K562 (cell line): Measurements from ENCODE around the gene RNF126. TPM values are rescaled to one million over a fixed set of nuclear protein-coding genes. Genes with fewer than 3 reads are reported as not detected.

Experiments
- ATAC-seq: fragments of 200-7000 bp; cut with Tn5 transposase; 3 replicates; pipeline ENCODE4 v1.9.1; 2020; ENCODE audit warnings: moderate library complexity
- BruUV-seq: library from RNA; stranded (reverse); fragments of 400-500 nt; replicated peaks from 2 replicates; lab custom pipeline; 2021; lab: Mats Ljungman, UMichigan
- CTCF ChIA-PET: fragments of 300-600 bp; formaldehyde crosslinking; extraction: SDS; loops from one replicate; lab custom pipeline; 2021; ENCODE audit warnings: low intra/inter-chr PET ratio; lab: Yijun Ruan, JAX
- POLR2A ChIA-PET: fragments of 300-600, 350-650 bp; sonication (Branson Sonifier 250); formaldehyde crosslinking; extraction: SDS; loops from one replicate; lab custom pipeline; 2021; ENCODE audit warnings: antibody characterized with exemption, inconsistent platforms; lab: Yijun Ruan, JAX
- DNase-seq, 4 experiments: peaks; one replicate each; pipeline versions ENCODE4 v3.0.0 to v3.0.0-alpha.2; 2011 to 2018; ENCODE audit warnings: low spot score in 3 of 4, mixed read lengths in 3 of 4; ENCODE audit errors: extremely low read depth in 1 of 4
- FAIRE-seq: peaks from 2 replicates; lab custom pipeline; 2011; peaks lifted over from hg19 to GRCh38; lab: Jason Lieb, UNC
- H2AFZ ChIP-seq: 2 replicates; pipeline ENCODE4 v1.6.0; 2011; ENCODE audit warnings: low read depth, low read length, control low read depth, inconsistent platforms
- H3K27ac ChIP-seq: fragments of 200-600 bp; 3 replicates; pipeline ENCODE4 v1.8.0; 2011; ENCODE audit warnings: low read depth, mild to moderate bottlenecking, control low read depth, inconsistent platforms, low read length, moderate library complexity, mixed read lengths; ENCODE audit errors: extremely low read depth
- H3K27me3 ChIP-seq, 2 experiments: fragments of 300-600 bp in 1 of 2; 2 replicates in 1 of 2; 3 replicates in 1 of 2; pipeline versions ENCODE4 v1.6.0 to v1.8.0; 2011; ENCODE audit warnings: inconsistent platforms in 2 of 2, low read length in 2 of 2, mild to moderate bottlenecking in 1 of 2, mixed read lengths in 1 of 2, moderate library complexity in 1 of 2; ENCODE audit not compliant: control insufficient read depth in 2 of 2, insufficient read depth in 2 of 2
- H3K36me3 ChIP-seq: fragments of 300-600 bp; 3 replicates; pipeline ENCODE4 v1.8.0; 2011; ENCODE audit warnings: mild to moderate bottlenecking, low read length, inconsistent platforms; ENCODE audit not compliant: control insufficient read depth, insufficient read depth
- H3K4me1 ChIP-seq, 2 experiments: fragments of 200-600 bp in 1 of 2; replicated peaks in 1 of 2; 2 replicates in 1 of 2; 3 replicates in 1 of 2; pipeline versions ENCODE4 v1.5.1 to v1.8.0; 2011; ENCODE audit warnings: inconsistent platforms in 2 of 2, low read length in 2 of 2, mild to moderate bottlenecking in 1 of 2, mixed read lengths in 1 of 2, moderate library complexity in 1 of 2; ENCODE audit not compliant: control insufficient read depth in 2 of 2, insufficient read depth in 2 of 2
- H3K4me2 ChIP-seq: 2 replicates; pipeline ENCODE4 v1.6.1; 2011; ENCODE audit warnings: low read length, control low read depth, inconsistent platforms, mixed read lengths; ENCODE audit not compliant: insufficient read depth
- H3K4me3 ChIP-seq: fragments of 200-600 bp; sonication (generic), shearing (Covaris generic); 2 replicates; pipeline ENCODE4 v1.5.1; 2016; ENCODE audit warnings: control low read depth, inconsistent platforms
- H3K79me2 ChIP-seq: fragments of 200-600 bp; 3 replicates; pipeline ENCODE4 v1.8.0; 2011; ENCODE audit warnings: low read length, inconsistent platforms; ENCODE audit not compliant: control insufficient read depth, insufficient read depth
- H3K9ac ChIP-seq, 2 experiments: 2 replicates each; pipeline versions ENCODE4 v1.6.0 to v1.6.1; 2011; ENCODE audit warnings: low read depth in 2 of 2, low read length in 2 of 2, control low read depth in 1 of 2, inconsistent platforms in 1 of 2, mild to moderate bottlenecking in 1 of 2, mixed read lengths in 1 of 2; ENCODE audit not compliant: insufficient read depth in 1 of 2
- H3K9me1 ChIP-seq: one replicate; pipeline ENCODE4 v1.6.0; 2011; ENCODE audit warnings: inconsistent platforms, mild to moderate bottlenecking, low read length, moderate library complexity; ENCODE audit not compliant: control insufficient read depth, insufficient read depth
- H3K9me3 ChIP-seq: replicated peaks from 2 replicates; pipeline ENCODE4 v1.5.1; 2011; ENCODE audit warnings: low read depth, low read length, inconsistent platforms; ENCODE audit not compliant: control insufficient read depth, insufficient read depth
- H4K20me1 ChIP-seq: replicated peaks from 2 replicates; pipeline ENCODE4 v1.6.1; 2011; ENCODE audit warnings: low read length, inconsistent platforms, mixed read lengths; ENCODE audit not compliant: control insufficient read depth, insufficient read depth
- BHLHE40 ChIP-seq: IDR thresholded peaks from 2 replicates; pipeline ENCODE4 v1.6.1; 2011; ENCODE audit warnings: low read length, improper control_type of control experiment
- BRF1 ChIP-seq: IDR thresholded peaks from 3 replicates; pipeline ENCODE4 v1.6.1; 2011; ENCODE audit warnings: borderline replicate concordance, mild to moderate bottlenecking; ENCODE audit not compliant: insufficient read length; ENCODE audit errors: extremely low read depth
- CEBPB ChIP-seq: fragments of 450-650 bp; IDR thresholded peaks from 2 replicates; pipeline ENCODE4 v1.6.1; 2016; ENCODE audit warnings: missing genetic modification characterization, missing compliant biosample characterization
- HMG20A ChIP-seq: fragments of 450-650 bp; formaldehyde crosslinking; conservative IDR thresholded peaks from 2 replicates; pipeline ENCODE4 v1.4.0; 2020; ENCODE audit warnings: mild to moderate bottlenecking, mixed read lengths
- KDM5B ChIP-seq: fragments of 200-600 bp; sonication (generic); IDR thresholded peaks from 2 replicates; pipeline ENCODE4 v1.6.1; 2012; ENCODE audit warnings: low read depth, mild to moderate bottlenecking, moderate library complexity, low read length, control low read depth, inconsistent platforms; ENCODE audit not compliant: insufficient replicate concordance
- MAFF ChIP-seq: IDR thresholded peaks from 2 replicates; pipeline ENCODE4 v1.6.1; 2012; ENCODE audit warnings: low read length, improper control_type of control experiment
- MAFK ChIP-seq: IDR thresholded peaks from 2 replicates; pipeline ENCODE4 v1.6.1; 2011; ENCODE audit warnings: low read length, improper control_type of control experiment
- RCOR1 ChIP-seq, 2 experiments: IDR thresholded peaks; 2 replicates each; pipeline ENCODE4 v1.6.1; 2012; ENCODE audit warnings: low read depth in 2 of 2, low read length in 2 of 2, borderline replicate concordance in 1 of 2, improper control_type of control experiment in 1 of 2
- RFX1 ChIP-seq: fragments of 450-650 bp; IDR thresholded peaks from 2 replicates; pipeline ENCODE4 v1.6.1; 2016; ENCODE audit warnings: mild to moderate bottlenecking, moderate library complexity
- RFX5 ChIP-seq: IDR thresholded peaks from 2 replicates; pipeline ENCODE4 v1.6.1; 2011; ENCODE audit warnings: low read depth, mild to moderate bottlenecking, improper control_type of control experiment, low read length
- SETDB1 ChIP-seq: IDR thresholded peaks from one replicate; pipeline ENCODE4 v1.6.1; 2012; ENCODE audit warnings: low read length, control low read depth, inconsistent platforms
- SMAD2 ChIP-seq: fragments of 150-350 bp; IDR thresholded peaks from 2 replicates; pipeline ENCODE4 v1.6.1; 2014; ENCODE audit warnings: low read depth, mild to moderate bottlenecking, low read length
- SOX6 ChIP-seq: fragments of 450-650 bp; IDR thresholded peaks from 2 replicates; pipeline ENCODE4 v1.6.1; 2014; ENCODE audit warnings: mild to moderate bottlenecking
- SRSF1 ChIP-seq: fragments of 200-400 bp; formaldehyde crosslinking; IDR thresholded peaks from 2 replicates; pipeline ENCODE4 v1.6.1; 2017; ENCODE audit warnings: mild to moderate bottlenecking, low read depth, low read length, moderate library complexity
- TBL1XR1 ChIP-seq, 2 experiments: IDR thresholded peaks; 2 replicates each; pipeline ENCODE4 v1.6.1; 2012; ENCODE audit warnings: improper control_type of control experiment in 2 of 2, low read length in 2 of 2, mild to moderate bottlenecking in 1 of 2
- U2AF1 ChIP-seq: fragments of 200-400 bp; formaldehyde crosslinking; optimal IDR thresholded peaks from 2 replicates; pipeline ENCODE3; 2017; ENCODE audit warnings: mild to moderate bottlenecking, low read depth, low read length, moderate library complexity
- ZSCAN29 ChIP-seq: fragments of 450-650 bp; IDR thresholded peaks from 2 replicates; pipeline ENCODE4 v1.6.1; 2017
- WGBS: fragments of 100-300 bp; shearing (Covaris generic); methylation state at CpG from one replicate; pipeline ENCODE4 v1.1.6; 2016; ENCODE audit warnings: low coverage, mixed read lengths; ENCODE audit not compliant: insufficient coverage; ENCODE audit errors: missing lambda C conversion rate; 5-methylcytosine and 5-hydroxymethylcytosine counted together
- in situ Hi-C: fragments of 300-500 bp; cut with MboI; formaldehyde crosslinking; loops from 4 replicates; pipeline ENCODE4 v1.15.0; 2018; ENCODE audit warnings: inconsistent platforms, mixed read lengths
- intact Hi-C: fragments of 100-400 bp; cut with micrococcal nuclease; formaldehyde crosslinking; loops from 2 replicates; pipeline ENCODE4 v1.14.2; 2022
- polyA plus RNA-seq, 8 experiments: library from polyadenylated mRNA; depleted of rRNA in 4 of 8; stranded (reverse) in 5 of 8; unstranded in 3 of 8; fragments of >200 nt; fragmentation: Nextera tagmentation in 2 of 8; fragmentation: Illumina TruSeq in 1 of 8; extraction: Ambion mirVana in 2 of 8; extraction: Trizol in 1 of 8; gene quantifications; 2 replicates each; pipeline versions ENCODE4 v1.2.1 to v1.2.3, GENCODE V29; 2011 to 2014; ENCODE audit warnings: inconsistent platforms in 1 of 8, missing spikeins in 1 of 8
- total RNA-seq, 7 experiments: library from RNA; depleted of rRNA in 6 of 7; stranded (reverse); fragments of >200 nt in 6 of 7; fragmentation: Illumina TruSeq in 2 of 7; extraction: Trizol in 2 of 7; gene quantifications; 2 replicates each; pipeline versions ENCODE4 v1.2.1 to v1.2.3, GENCODE V29; 2011 to 2021; ENCODE audit warnings: low replicate concordance in 1 of 7
- TF ChIP-seq, protein P1 (sequence below): fragments of 200-800 bp; sonication (Bioruptor generic); IDR thresholded peaks from 2 replicates; pipeline ENCODE4 v1.6.1; 2017; ENCODE audit warnings: missing genetic modification characterization, missing compliant biosample characterization

The RNF126 gene
- total and polyA plus RNA-seq, 9 of the 15 experiments (the other 6 are each of a cell fraction or from before 2014, with no cell fraction given), result 0.27 to 101 (median 12.3) TPM

- WGBS, result 100% methylated on average over 15 of the region's 27 CpGs
Observed at GRCh38 chr19:618674-619285, 44.2 kb downstream of the RNF126 start.

More at GRCh38 chr19:618674-619285, 44.2 kb downstream of the RNF126 start:
- Histone ChIP-seq H3K4me1 (peaks cover 0 to 16% of the 10 kb centered on the region in 2 experiments; a peak in 2 of 5 replicates), H3K79me2 (no peaks in the 10 kb centered on the region), H3K27ac (no peak overlapping the region), H4K20me1 (no peaks in the 10 kb centered on the region), H3K27me3 (no peaks in the 10 kb centered on the region), H3K9me3 (no peaks in the 10 kb centered on the region; the same call in 1 of the 2 replicates), H3K4me3 (no peak overlapping the region), H3K36me3 (peaks cover 78% of the 10 kb centered on the region; the same call in 2 of the 3 replicates), H3K4me2 (no peak overlapping the region), H3K9me1 (no peaks in the 10 kb centered on the region), H3K9ac (no peak overlapping the region), H2AFZ (no peak overlapping the region)
- TF ChIP-seq ZSCAN29, result no peak
- no peak for TF ChIP-seq SRSF1
- no peak for TF ChIP-seq U2AF1
- no peak for TF ChIP-seq MAFF
- no peak for TF ChIP-seq MAFK
- no peak for TF ChIP-seq BRF1
- TF ChIP-seq RCOR1 (IDR thresholded peaks at IDR 0.05; ENCODE audit: borderline replicate concordance in 1 of 2, low read depth in 2 of 2, low read length in 2 of 2), result no peak
- TF ChIP-seq HMG20A, result no peak
- TF ChIP-seq SMAD2, result no peak
- TF ChIP-seq KDM5B, result no peak
- no peak for TF ChIP-seq BHLHE40
- no peak for TF ChIP-seq TBL1XR1 (IDR thresholded peaks at IDR 0.05; ENCODE audit: low read length in 2 of 2)
- TF ChIP-seq CEBPB, result no peak
- no peak for TF ChIP-seq RFX1
- TF ChIP-seq SETDB1, result no peak
- TF ChIP-seq, protein P1, sequence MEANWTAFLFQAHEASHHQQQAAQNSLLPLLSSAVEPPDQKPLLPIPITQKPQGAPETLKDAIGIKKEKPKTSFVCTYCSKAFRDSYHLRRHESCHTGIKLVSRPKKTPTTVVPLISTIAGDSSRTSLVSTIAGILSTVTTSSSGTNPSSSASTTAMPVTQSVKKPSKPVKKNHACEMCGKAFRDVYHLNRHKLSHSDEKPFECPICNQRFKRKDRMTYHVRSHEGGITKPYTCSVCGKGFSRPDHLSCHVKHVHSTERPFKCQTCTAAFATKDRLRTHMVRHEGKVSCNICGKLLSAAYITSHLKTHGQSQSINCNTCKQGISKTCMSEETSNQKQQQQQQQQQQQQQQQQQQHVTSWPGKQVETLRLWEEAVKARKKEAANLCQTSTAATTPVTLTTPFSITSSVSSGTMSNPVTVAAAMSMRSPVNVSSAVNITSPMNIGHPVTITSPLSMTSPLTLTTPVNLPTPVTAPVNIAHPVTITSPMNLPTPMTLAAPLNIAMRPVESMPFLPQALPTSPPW (CRISPR knock-in tag), result no peak
- TF ChIP-seq RFX5, result no peak
- no peak for TF ChIP-seq SOX6
- in situ Hi-C loops (no loop called here), intact Hi-C loops (no loop called here)
- POLR2A ChIA-PET, result no interaction called here
- FAIRE-seq, result no peak
- ATAC-seq, result no peak
- DNase-seq, result no peak
- BruUV-seq, result no TSS peak
- CTCF ChIA-PET, result no interaction called here
